GM19455 (cell line): ENCODE measurements around the gene NSUN7.
"Not testable (repeated sequence)": the region's sequence is repeated elsewhere in the genome, so short reads cannot be mapped to it uniquely, and the experiment has no call there.

Source experiments
- ATAC-seq: cut with Tn5 transposase; IDR thresholded peaks from one replicate; pipeline ENCODE4 v1.9.1; 2021; ENCODE audit not compliant: unreplicated experiment

Gene NSUN7

GRCh38 chr4:40812386-40812785 is 62.6 kb downstream of the NSUN7 start:
- no peak for ATAC-seq

- ATAC-seq: no peak
Observed at GRCh38 chr4:40812856-40813255, 63.1 kb downstream of the NSUN7 start.

GRCh38 chr4:40817157-40817556 is 67.4 kb downstream of the NSUN7 start:
- ATAC-seq: not testable (repeated sequence)

GRCh38 chr4:40820101-40820500 is 70.3 kb downstream of the NSUN7 start:
- no peak for ATAC-seq

- ATAC-seq: no peak
Observed at GRCh38 chr4:40822420-40823166, 72.8 kb downstream of the NSUN7 start.

- no peak for ATAC-seq
Observed at GRCh38 chr4:40825014-40825838, 75.5 kb downstream of the NSUN7 start.

- no peak for ATAC-seq
Observed at GRCh38 chr4:40826821-40827220, 77.1 kb downstream of the NSUN7 start.

- ATAC-seq: no peak
Observed at GRCh38 chr4:40827758-40828157, 78.0 kb downstream of the NSUN7 start.

- no peak for ATAC-seq
Observed at GRCh38 chr4:40828661-40829060, 78.9 kb downstream of the NSUN7 start.

GRCh38 chr4:40829586-40829985 is 79.8 kb downstream of the NSUN7 start:
- ATAC-seq: no peak

- no peak for ATAC-seq
Observed at GRCh38 chr4:40831146-40831907, 81.6 kb downstream of the NSUN7 start.

GRCh38 chr4:40832175-40832574 is 82.4 kb downstream of the NSUN7 start:
- no peak for ATAC-seq

- ATAC-seq: no peak
Observed at GRCh38 chr4:40833212-40833611, 83.5 kb downstream of the NSUN7 start.

GRCh38 chr4:40837094-40837870 is 87.5 kb downstream of the NSUN7 start:
- no peak for ATAC-seq

- no peak for ATAC-seq
Observed at GRCh38 chr4:40838742-40839141, 89.0 kb downstream of the NSUN7 start.

GRCh38 chr4:40840255-40840984 is 90.7 kb downstream of the NSUN7 start:
- ATAC-seq: peak; percentile 48

GRCh38 chr4:40840985-40841571 is 91.3 kb downstream of the NSUN7 start:
- ATAC-seq: peak; percentile 68

GRCh38 chr4:40842318-40842717 is 92.6 kb downstream of the NSUN7 start:
- no peak for ATAC-seq

GRCh38 chr4:40842725-40843423 is 93.1 kb downstream of the NSUN7 start:
- no peak for ATAC-seq
